HEK293 (cell line): ENCODE results near the gene NXPE1.

Experiments
- HOXA7 ChIP-seq: sonication (generic); formaldehyde crosslinking; IDR thresholded peaks from 2 replicates; pipeline ENCODE4 v1.8.1; 2022; ENCODE audit warnings: missing genetic modification reagents, borderline replicate concordance
- KLF10 ChIP-seq: fragments of 450-650 bp; IDR thresholded peaks from 2 replicates; pipeline ENCODE4 v1.5.1; 2018; ENCODE audit warnings: missing biosample characterization, mild to moderate bottlenecking, missing genetic modification characterization
- KLF8 ChIP-seq: fragments of 450-650 bp; formaldehyde crosslinking; IDR thresholded peaks from 2 replicates; pipeline ENCODE4 v1.5.1; 2016; ENCODE audit warnings: missing biosample characterization, missing genetic modification characterization
- YY1 ChIP-seq: fragments of 450-650 bp; formaldehyde crosslinking; IDR thresholded peaks from 2 replicates; pipeline ENCODE4 v1.5.1; 2018; ENCODE audit warnings: missing biosample characterization, missing genetic modification characterization
- ZBTB21 ChIP-seq: fragments of 450-650 bp; formaldehyde crosslinking; IDR thresholded peaks from 2 replicates; pipeline ENCODE4 v1.5.1; 2017; ENCODE audit warnings: missing biosample characterization, missing genetic modification characterization
- ZNF133 ChIP-seq: fragments of 450-650 bp; formaldehyde crosslinking; IDR thresholded peaks from 2 replicates; pipeline ENCODE4 v1.5.1; 2016; ENCODE audit warnings: missing biosample characterization, missing genetic modification characterization
- ZNF214 ChIP-seq: fragments of 450-650 bp; formaldehyde crosslinking; IDR thresholded peaks from 2 replicates; pipeline ENCODE4 v1.5.1; 2017; ENCODE audit warnings: missing biosample characterization, mild to moderate bottlenecking, missing genetic modification characterization, borderline replicate concordance
- ZNF24 ChIP-seq: fragments of 450-650 bp; formaldehyde crosslinking; IDR thresholded peaks from 2 replicates; pipeline ENCODE4 v1.5.1; 2016; ENCODE audit warnings: missing biosample characterization, missing genetic modification characterization
- ZNF561 ChIP-seq: fragments of 450-650 bp; IDR thresholded peaks from 2 replicates; pipeline ENCODE4 v1.5.1; 2018; ENCODE audit warnings: missing biosample characterization, missing genetic modification characterization, borderline replicate concordance
- ZSCAN30 ChIP-seq: fragments of 450-650 bp; IDR thresholded peaks from 2 replicates; pipeline ENCODE4 v1.5.1; 2018; ENCODE audit warnings: missing biosample characterization, mild to moderate bottlenecking, missing genetic modification characterization, moderate library complexity
- TF ChIP-seq, protein P1 (sequence below): fragments of 450-650 bp; formaldehyde crosslinking; IDR thresholded peaks from 2 replicates; pipeline ENCODE4 v1.5.1; 2016; ENCODE audit warnings: missing biosample characterization, missing genetic modification characterization
- TF ChIP-seq, protein P2 (sequence below): fragments of 450-650 bp; formaldehyde crosslinking; IDR thresholded peaks from 2 replicates; pipeline ENCODE4 v1.5.1; 2016; ENCODE audit warnings: missing biosample characterization, missing genetic modification characterization
- TF ChIP-seq, protein P3 (sequence below): fragments of 450-650 bp; formaldehyde crosslinking; IDR thresholded peaks from 2 replicates; pipeline ENCODE4 v1.5.1; 2016; ENCODE audit warnings: missing biosample characterization, missing genetic modification characterization
- TF ChIP-seq, protein P4 (sequence below): fragments of 450-650 bp; formaldehyde crosslinking; IDR thresholded peaks from 2 replicates; pipeline ENCODE4 v1.5.1; 2016; ENCODE audit warnings: missing biosample characterization, missing genetic modification characterization

DNA sequence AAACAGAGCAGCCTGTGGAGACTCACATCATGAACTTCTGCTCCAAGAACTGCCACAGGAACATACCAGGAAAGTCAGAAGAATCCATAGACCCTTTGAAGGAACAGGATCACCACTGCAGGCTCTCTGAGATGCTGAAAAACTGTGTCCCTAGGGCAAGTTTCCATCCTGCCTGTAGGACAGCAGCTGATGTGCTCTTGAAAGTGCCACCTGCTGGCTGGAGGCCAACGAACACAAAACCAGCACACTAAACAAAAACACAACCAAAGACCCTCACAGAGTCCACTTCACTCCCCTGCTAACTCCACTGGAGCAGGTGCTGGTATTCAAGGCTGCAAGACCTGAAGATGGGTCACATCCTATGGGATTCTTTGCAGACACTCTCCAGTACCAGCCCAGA lies 12.0 kb upstream of the NXPE1 start:
- TF ChIP-seq ZBTB21 (no peak), KLF10 (tag by site-specific recombination) (no peak), ZNF24 (no peak), ZSCAN30 (tag by site-specific recombination) (no peak), YY1 (tag by site-specific recombination) (no peak), ZNF214 (tag by site-specific recombination) (no peak), ZNF133 (tag by site-specific recombination) (no peak), KLF8 (no peak), ZNF561 (tag by site-specific recombination) (no peak), HOXA7 (no peak)
- TF ChIP-seq, protein P1, sequence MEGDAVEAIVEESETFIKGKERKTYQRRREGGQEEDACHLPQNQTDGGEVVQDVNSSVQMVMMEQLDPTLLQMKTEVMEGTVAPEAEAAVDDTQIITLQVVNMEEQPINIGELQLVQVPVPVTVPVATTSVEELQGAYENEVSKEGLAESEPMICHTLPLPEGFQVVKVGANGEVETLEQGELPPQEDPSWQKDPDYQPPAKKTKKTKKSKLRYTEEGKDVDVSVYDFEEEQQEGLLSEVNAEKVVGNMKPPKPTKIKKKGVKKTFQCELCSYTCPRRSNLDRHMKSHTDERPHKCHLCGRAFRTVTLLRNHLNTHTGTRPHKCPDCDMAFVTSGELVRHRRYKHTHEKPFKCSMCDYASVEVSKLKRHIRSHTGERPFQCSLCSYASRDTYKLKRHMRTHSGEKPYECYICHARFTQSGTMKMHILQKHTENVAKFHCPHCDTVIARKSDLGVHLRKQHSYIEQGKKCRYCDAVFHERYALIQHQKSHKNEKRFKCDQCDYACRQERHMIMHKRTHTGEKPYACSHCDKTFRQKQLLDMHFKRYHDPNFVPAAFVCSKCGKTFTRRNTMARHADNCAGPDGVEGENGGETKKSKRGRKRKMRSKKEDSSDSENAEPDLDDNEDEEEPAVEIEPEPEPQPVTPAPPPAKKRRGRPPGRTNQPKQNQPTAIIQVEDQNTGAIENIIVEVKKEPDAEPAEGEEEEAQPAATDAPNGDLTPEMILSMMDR (tag by site-specific recombination): no peak
- TF ChIP-seq, protein P2, sequence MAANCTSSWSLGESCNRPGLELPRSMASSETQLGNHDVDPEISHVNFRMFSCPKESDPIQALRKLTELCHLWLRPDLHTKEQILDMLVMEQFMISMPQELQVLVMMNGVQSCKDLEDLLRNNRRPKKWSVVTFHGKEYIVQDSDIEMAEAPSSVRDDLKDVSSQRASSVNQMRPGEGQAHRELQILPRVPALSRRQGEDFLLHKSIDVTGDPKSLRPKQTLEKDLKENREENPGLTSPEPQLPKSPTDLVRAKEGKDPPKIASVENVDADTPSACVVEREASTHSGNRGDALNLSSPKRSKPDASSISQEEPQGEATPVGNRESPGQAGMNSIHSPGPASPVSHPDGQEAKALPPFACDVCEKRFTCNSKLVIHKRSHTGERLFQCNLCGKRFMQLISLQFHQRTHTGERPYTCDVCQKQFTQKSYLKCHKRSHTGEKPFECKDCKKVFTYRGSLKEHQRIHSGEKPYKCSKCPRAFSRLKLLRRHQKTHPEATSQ (tag by site-specific recombination): no peak
- TF ChIP-seq, protein P3, sequence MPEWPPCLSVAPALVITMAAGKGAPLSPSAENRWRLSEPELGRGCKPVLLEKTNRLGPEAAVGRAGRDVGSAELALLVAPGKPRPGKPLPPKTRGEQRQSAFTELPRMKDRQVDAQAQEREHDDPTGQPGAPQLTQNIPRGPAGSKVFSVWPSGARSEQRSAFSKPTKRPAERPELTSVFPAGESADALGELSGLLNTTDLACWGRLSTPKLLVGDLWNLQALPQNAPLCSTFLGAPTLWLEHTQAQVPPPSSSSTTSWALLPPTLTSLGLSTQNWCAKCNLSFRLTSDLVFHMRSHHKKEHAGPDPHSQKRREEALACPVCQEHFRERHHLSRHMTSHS: no peak
- TF ChIP-seq, protein P4, sequence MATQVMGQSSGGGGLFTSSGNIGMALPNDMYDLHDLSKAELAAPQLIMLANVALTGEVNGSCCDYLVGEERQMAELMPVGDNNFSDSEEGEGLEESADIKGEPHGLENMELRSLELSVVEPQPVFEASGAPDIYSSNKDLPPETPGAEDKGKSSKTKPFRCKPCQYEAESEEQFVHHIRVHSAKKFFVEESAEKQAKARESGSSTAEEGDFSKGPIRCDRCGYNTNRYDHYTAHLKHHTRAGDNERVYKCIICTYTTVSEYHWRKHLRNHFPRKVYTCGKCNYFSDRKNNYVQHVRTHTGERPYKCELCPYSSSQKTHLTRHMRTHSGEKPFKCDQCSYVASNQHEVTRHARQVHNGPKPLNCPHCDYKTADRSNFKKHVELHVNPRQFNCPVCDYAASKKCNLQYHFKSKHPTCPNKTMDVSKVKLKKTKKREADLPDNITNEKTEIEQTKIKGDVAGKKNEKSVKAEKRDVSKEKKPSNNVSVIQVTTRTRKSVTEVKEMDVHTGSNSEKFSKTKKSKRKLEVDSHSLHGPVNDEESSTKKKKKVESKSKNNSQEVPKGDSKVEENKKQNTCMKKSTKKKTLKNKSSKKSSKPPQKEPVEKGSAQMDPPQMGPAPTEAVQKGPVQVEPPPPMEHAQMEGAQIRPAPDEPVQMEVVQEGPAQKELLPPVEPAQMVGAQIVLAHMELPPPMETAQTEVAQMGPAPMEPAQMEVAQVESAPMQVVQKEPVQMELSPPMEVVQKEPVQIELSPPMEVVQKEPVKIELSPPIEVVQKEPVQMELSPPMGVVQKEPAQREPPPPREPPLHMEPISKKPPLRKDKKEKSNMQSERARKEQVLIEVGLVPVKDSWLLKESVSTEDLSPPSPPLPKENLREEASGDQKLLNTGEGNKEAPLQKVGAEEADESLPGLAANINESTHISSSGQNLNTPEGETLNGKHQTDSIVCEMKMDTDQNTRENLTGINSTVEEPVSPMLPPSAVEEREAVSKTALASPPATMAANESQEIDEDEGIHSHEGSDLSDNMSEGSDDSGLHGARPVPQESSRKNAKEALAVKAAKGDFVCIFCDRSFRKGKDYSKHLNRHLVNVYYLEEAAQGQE: no peak
